Measurements from ENCODE around the gene JPH3.

DNA sequence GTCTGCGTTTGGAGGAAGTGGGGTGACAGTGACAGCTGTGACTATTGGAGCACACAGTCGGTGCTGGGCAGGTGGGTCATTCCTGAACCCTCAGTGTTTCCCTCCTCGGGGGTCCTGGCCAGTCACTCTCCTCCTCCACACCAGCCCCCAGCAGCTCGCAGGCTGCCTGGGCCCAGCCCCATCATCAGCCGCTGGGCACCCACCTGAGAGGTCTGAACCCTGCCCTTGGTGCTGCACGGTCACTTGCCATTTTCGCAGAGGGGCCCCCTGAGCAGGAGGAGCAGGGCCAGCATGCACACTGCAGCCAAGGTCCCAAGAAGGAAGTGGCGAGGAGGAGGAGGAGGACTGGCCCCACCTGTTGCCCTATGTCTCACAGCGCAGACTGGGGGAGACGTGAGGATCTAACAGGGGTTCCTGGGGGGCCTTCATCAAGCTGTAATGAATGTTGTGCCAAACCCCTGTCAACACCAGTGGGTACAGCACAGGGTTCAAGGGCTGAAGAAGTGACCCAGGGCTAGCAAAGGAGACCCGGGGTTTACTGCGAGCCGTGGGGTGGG, 23.0 kb downstream of the JPH3 start:
- TF ChIP-seq CTCF (optimal IDR thresholded peaks at IDR 0.05 in 1 of 3, IDR thresholded peaks at IDR 0.05 in 1 of 3, conservative IDR thresholded peaks at IDR 0.05 in 1 of 3; ENCODE audit: extremely low read depth in 1 of 3, insufficient read depth in 2 of 3, low read length in 3 of 3) (no peak), EZH2 (IDR thresholded peaks at IDR 0.05; ENCODE audit: low read length) (no peak)
